ENCODE results near the gene DHX30.

Gene DHX30

GRCh38 chr3:47852604-47853602, 50.0 kb downstream of the DHX30 start:
- DNase-seq, result no peak

DNA sequence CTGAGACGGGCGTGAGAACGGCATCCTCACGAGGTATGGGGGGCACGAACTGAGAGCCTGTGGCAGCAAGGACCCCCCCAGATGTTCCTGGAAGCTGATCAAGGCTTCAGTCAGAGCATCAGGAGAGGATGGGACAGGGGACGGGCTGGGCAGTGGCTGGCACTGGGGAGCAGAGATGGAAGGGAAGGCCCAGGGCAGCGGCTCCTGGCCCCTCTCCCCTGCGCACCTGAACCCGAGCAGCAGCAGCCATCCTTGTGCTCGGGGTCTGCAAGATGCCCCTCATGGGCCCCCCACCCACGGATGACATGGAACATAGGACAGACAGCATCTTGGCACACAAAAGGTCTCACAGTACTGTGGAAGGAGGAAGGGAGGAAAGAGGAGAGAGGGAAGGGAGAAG, 51.3 kb downstream of the DHX30 start:
- no peak for DNase-seq

GRCh38 chr3:47854720-47855455, 52.0 kb downstream of the DHX30 start:
- DNase-seq, result no peak

- DNase-seq, result no peak
Measured at GRCh38 chr3:47855461-47856383, 52.8 kb downstream of the DHX30 start.

DNA sequence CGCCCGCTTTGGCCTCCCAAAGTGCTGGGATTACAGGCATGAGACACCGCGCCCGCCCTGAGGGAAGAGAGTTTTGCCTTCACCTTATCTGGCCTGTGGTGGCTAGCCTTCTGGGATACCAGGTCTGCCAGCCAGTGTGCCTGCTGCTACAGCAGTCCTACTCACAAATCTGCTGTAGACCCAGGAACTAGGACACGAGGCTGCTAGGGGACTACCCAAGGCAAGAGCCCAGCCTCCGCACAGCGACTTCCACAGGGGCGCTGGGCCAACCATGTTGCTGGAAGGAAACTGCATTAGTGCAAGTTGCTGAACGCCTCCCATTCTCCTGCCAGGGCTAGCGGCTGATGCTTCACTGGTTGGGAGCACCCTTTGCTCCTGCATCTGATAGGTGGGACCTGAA, 53.7 kb downstream of the DHX30 start:
- DNase-seq, result no peak

GRCh38 chr3:47857151-47857550, 54.2 kb downstream of the DHX30 start:
- DNase-seq, result no peak

DNA sequence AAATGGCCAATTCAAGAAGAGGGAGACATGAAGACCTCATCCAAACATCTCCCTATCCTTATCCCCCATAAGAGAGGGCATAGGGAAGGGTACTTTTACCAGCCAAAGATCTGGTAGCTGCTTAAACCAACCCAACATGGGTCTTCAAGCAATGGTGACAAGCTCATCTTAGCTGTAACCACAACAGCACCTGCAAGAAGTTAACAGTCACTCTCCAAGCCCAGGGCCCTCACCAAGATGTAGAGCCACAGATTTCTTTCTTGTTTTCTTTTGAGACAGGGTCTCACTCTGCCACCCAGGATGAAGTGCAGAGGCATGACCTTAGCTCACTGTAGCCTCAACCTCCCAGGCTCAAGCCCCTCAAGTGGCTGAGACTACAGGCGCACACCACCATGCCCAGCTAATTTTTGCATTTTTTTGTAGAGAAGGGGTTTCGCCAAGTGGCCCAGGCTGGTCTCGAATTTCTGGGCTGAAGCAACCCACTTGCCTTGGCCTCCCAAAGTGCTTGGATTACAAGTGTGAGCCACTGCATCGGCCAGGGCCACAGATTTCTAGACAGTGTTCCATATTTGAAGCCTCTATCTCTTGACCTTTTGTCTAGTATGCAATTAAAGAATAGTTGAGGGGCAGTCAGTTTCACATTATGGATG, 57.1 kb downstream of the DHX30 start:
- no peak for DNase-seq

GRCh38 chr3:47863391-47864128, 60.6 kb downstream of the DHX30 start:
- no peak for DNase-seq

DNA sequence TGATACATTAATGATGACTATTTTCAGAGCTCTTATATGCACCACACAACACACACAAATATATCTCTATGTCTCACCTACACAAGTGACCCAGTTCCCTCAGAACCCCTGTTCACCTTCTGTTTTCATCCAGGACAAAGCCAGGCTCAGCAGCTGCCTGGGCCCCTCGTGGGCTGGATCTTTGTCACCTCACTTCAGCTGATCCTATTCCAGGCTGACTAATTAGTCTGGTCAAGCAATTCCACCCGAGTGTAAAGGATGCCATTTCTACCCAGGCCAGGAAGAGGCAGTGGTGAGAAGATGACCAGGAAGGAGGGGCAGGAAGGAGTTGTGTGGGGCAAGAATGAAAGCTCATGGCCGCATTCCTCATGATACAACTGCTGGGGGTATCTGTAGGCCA, 62.3 kb downstream of the DHX30 start:
- DNase-seq, result no peak

DNA sequence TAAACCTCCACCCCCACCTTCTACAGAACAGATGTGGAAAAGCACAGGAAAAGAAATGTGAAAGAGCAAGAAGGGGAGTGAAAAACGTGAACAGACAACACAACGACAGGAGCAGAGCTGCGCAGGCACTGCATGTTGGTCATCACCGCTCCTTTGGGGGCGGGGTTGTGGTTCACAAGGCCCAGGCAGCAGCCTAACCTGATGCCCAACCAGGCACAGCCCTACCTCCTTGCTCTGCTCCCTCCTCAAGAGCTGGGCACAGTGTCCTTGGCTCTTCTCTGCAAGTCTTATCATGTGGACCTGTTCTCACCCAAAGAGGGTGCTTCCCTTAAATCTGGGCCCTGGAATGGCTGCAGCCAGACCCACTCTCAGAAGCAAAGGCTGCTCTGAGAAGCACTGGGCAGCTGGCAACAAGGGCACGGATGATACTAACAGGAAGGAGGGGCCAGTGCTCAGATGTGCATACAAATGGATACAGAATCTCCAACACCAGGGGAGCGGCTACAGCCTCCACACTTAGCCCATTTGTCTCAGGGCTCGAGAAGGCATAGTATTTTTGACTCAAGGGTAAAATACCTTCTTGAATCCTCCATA, 64.6 kb downstream of the DHX30 start:
- DNase-seq, result no peak

GRCh38 chr3:47868306-47868705, 65.4 kb downstream of the DHX30 start:
- no peak for DNase-seq

DNA sequence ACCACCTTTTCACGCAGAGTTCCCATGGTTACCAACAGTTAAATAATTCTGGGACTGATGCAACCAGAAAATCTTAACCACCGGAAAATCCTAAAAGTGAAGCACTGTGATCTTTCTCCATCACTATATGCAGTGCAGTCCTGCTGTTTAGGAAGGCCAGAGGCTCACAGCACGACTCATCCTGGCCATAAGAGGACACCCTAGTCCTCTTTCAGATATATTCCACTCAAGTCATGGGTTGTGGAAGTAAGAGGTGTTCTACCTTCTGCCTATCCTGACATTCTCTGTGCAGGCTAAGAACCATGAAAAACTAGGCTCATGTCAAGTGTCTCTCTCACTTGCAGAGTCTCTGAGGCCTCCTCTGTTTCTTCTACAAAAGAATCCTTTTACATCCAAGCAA, 67.2 kb downstream of the DHX30 start:
- DNase-seq, result no peak

- DNase-seq, result no peak
Measured at GRCh38 chr3:47870702-47871260, 67.8 kb downstream of the DHX30 start.

DNA sequence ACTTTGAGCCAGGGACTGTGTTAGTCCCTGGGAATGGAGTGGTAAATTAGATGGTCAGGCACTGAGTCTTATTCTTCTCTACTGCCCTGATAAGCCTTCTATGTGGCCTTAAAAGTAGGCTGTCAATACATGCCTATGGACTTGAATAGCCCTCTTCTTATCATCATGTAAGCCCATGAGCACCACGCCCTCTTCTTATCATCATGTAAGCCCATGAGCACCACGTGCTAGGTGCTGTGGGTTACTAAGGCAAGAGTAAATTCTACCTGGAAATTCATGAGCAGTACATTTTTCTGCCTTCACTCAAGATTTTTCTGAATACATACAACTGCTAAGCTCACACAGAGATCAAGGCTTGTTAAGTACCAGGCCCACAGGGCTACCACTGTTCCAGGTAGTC, 68.5 kb downstream of the DHX30 start:
- DNase-seq, result no peak

DNA sequence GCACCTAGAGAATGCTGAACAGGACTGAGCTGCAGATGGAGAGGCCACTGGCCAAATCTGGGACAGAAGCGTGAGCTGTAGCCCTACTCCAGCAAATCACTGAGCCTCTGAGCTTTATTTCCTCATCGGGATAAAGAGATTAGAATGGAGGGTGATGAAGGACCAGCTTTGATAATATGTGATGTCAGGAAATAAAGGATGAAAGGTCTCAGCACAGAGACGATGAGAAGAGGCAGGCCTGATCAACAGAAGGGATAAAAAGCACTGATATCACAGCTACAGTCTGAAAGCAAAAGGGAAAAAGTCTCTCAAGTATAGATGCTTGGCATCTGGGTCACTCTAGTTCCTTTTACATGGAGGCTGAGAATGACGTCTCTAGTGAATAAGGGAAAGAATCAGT, 70.0 kb downstream of the DHX30 start:
- no peak for DNase-seq

GRCh38 chr3:47874438-47874837, 71.5 kb downstream of the DHX30 start:
- no peak for DNase-seq

DNA sequence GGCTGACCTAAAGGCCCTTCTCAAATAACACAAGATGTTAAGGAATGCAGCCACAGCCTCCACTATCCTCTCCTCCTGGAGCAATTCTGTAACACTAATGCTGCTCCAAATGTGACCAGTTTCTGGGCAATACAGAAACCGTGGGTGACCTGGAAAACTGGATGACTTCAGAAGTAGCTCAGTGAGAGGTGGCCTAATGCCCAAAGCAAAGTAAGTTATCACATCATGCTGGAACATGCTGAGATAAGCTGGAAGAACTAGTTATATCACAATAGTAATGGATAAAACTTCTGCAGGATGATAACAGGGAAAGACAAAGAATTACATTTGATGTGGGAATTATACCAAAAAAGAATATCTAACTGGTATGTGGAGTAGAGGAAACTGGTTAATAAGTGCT, 72.0 kb downstream of the DHX30 start:
- no peak for DNase-seq

- DNase-seq, result no peak
Measured at GRCh38 chr3:47877290-47877689, 74.4 kb downstream of the DHX30 start.

GRCh38 chr3:47877719-47878118, 74.8 kb downstream of the DHX30 start:
- DNase-seq, result no peak

GRCh38 chr3:47882338-47882737, 79.4 kb downstream of the DHX30 start:
- DNase-seq, result no peak

DNA sequence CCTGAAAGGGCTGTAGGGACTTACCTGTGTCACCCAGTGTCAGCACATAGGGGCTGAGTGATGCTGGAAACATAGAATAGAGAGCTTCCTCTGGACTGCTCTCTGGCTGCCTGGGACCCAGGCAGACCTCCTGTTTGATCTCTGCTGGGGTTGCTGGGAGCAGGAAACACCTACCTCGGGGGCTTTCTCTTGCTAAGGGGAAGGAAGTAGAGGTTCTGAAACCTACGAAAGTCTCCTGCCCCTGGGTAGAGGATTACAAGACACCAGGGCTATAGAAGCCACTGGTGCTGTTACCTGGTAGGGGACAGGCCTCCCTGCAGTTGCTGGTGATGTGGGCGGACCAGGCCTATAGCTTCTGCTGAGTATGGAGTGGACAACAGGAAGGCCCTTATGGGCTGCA, 81.7 kb downstream of the DHX30 start:
- no peak for DNase-seq

All from CD4-positive, alpha-beta T cell treated with Interleukin-15 for 1 hour (primary cell).